ENCODE data around the gene CUEDC2. TPM values are rescaled to one million over a fixed set of nuclear protein-coding genes. Genes with fewer than 3 reads are reported as not detected.

CUEDC2 gene
- total RNA-seq, 1 experiment from 2014 or later = 89.3 TPM

DNA sequence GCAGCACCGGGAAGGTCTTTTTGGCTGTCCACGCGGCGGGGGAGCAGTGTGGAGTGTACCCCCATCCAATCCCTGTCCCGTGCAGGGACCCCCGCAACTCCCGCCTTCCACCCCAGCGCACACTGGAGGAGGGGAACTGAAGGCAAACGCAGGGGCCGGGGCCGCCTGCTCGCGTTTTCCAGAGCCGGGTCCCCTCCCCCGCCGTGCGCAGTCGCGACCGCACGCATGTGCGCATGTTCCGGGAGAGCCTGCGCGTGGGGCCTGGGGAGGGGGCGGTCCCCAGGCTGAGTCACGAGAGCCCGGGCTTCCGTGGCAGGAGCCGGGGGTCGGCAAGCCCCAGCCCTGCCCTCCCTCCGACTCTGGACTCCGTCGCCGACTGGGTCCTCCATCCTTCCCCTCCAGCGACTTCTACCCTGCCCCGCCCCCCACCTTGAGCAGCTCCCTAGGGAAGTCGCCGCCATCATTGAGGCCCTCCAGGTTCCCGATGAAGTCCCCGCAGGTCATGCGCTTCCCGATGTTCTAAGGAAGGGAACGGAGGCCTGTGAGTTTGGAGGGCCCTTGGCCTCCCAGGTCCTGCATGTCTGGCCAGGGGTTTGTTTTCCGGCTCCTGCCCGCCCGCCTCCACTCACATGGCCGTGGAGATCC is 21.8 kb downstream of the CUEDC2 start:
- DNase-seq (ENCODE audit: low read depth) = no peak

DNA sequence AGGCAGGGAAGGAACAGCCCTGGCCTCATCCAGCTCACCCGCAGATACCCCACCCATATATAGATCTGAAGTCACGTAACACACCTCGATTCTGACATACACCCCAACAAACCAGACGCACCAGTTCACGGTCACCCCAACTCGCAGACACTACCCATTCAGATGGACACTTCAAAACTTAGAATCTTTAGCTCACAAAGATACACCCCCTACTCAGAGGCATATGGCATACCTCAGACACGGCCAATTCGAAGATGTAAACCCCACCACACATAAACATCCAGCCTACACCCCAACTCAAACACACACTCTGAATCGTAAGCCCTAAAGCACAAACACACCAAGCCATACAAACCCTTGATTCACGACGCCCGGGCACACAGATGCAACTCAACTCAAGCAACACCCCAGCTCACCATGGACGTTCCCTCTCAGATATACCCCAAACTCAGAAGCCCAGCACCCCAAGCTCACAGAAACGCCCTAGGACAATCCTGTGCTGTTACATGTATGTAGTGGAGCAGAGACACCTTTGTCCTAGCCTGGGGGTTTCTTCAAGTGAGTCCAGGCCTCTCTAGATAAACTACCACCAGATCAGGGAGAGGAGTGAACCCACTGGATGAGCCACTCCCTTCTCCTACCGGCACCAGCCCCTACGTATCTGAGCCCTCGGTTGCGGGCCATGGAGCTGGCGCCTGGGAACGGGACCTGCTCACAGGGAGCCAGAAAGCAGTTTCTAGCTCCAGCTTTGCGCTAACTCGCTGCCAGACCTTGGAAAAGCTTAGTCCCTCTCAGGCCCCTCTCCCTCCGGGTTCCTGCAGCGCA is 22.6 kb downstream of the CUEDC2 start:
- DNase-seq (ENCODE audit: low read depth) = no peak

DNA sequence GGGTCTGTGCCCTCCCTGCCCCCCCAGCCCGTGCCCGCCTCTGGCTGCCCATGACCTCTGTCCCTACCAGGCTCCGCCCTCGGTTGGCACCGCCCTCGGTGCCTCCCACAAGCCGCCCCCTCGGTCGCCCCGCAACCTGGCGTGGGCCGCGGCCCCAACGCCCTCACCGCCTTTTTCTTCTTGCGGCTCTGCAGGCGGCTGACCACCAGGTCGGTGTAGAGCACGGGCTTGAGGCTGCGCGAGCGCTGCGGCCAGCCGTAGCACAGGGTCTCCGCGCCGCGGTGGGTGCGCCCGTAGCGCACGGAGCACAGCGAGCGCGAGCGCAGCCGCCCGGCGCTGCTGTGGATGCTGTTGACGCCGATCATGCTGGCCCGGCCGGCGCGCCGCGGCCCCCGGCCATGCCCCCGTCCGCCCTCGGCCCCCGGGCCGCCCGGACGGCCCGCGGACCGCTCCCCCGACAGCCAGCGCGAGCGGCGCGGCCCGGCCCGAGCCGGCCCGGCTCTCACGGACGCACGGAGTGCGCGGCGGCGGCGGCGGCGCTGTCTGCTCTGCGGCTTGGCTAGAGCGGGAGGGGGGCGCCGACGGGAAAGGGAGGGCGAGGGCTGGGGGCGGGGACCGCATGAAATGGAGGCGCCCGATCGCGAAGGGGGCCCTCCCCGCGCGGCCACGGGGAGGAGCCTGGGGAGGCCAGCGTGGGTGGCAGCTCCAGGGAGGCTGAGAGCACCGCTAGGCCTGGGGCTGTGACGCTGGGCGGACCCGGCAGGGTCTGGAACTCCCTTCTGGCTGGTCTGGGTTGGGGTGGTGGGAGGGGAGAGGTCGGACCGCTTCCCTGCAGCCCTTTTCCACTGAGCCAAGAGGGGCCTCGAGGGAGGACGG is 23.4 kb downstream of the CUEDC2 start:
- no peak for DNase-seq (ENCODE audit: low read depth)

DNA sequence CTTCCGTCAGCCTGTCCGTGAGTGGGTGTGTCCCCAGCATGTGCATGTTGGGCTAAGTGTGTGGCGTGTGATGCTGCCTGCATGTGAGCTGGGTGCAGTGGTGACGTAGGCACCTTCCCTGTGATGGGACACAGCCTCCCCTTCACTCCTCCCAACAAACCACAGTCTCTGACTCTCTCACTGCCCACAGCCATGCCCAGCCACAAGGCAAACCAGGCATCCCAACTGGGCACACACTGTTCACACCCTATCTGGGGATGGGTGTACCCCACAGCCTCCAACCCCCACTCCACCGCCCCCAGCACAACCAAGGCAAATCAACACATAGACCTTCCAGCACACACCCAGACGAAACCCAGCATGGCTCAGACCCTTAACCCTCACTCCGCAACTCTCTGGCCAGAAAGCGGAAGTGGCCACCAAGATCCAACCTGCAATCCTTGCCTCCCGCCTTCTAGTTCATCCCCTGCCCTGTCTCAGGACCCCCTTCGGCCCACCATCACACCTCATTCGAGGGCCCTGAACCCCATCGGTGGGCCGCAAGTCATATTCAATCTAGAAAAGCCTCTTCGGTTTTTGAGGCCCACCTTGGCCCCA is 24.1 kb downstream of the CUEDC2 start:
- peak; percentile 29 for DNase-seq (ENCODE audit: low read depth)

DNA sequence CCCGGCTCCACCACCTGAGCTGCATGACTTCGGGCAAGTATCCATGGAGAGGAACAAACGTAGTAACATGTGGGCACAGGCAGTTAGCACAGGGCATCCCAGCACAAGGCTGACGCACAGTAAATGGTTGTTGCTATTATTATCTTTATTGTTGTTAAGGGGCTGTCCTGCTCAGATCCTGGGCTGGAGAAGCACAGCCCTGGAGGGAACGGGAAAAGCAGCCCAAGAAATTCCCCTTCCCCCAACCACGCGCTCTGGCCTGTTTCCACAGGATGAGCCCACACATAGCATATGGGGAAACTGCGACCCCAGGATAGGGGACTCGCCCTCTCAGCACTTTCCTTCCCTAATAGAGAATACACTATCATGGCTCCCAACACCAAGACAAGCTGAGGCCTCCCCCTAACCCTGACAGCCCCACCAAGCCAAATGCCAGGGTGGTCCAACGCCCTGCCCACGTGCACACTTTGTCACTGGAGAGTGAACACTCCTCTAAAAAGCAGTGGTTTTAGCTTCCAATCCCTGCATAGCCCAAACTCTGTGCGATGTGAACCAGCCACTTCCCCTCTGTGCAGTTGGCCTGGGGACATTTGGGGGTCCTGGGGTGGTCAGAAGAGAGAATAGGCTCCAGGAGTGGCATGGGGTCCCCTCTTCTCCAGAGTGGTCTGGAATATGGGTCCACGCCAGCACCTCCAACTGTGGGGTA is 24.8 kb downstream of the CUEDC2 start:
- DNase-seq (ENCODE audit: low read depth) = no peak

DNA sequence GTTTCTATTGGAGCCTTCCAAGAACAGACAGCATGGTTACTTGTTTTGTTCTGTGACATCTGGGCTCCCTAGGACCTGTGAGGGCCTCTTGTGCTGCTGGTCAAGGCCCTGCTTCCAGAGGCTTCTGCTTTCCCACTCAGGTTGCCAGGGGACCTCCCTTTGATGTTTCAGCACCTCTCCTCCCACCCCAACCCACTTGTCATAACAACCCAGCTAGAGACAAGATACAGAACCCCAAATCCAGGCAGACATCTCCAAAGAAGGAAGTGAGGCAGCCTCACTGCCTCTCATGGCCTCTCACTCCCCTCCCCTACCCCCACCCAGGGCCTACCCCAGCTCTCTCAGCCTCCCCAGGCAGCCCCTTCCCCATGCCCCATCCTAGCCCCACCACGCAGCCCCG is 25.6 kb downstream of the CUEDC2 start:
- DNase-seq (ENCODE audit: low read depth) = no peak

DNA sequence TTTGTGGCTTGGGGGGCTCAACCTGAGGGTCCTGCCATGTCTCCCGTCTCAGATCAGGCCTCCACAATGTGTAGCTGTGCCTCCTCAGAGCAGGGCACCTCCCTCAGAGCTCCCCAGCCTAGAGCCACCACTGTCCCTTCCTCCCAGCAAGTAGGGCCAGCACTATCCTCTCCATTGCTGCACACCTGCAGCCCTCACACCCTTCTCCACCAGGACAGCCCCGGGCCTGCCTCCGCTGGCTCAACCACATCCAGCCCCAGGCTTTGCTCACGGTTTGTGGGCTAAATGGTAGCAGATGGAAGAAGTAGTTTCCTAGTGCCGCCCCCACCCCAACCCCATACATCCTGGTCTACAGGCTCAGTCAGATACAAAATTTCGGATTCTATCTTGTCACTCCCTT is 26.7 kb downstream of the CUEDC2 start:
- DNase-seq (ENCODE audit: low read depth) = no peak

DNA sequence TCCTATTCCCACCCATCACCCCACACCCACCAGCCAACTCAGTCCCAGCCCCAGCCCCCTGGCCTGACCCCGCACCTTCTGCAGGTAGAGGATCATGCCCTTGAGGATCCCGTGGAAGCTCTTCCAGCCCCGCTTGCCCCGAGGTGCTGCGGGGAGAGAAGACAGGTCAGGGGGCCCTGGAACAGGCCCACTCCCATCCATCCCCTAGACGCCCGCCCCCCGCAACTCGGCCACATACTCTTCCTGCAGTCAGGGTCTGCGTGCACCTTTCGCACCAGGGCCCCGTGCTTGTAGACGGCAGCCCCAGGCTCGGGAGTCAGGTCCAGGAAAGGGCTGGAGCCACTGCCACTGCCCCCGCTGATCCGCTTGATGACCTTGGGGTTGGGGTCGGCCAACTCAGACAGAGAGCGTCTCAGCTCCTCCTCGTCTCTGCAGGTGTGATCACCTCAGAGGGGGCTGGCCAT is 27.2 kb downstream of the CUEDC2 start:
- DNase-seq (ENCODE audit: low read depth) = no peak

DNA sequence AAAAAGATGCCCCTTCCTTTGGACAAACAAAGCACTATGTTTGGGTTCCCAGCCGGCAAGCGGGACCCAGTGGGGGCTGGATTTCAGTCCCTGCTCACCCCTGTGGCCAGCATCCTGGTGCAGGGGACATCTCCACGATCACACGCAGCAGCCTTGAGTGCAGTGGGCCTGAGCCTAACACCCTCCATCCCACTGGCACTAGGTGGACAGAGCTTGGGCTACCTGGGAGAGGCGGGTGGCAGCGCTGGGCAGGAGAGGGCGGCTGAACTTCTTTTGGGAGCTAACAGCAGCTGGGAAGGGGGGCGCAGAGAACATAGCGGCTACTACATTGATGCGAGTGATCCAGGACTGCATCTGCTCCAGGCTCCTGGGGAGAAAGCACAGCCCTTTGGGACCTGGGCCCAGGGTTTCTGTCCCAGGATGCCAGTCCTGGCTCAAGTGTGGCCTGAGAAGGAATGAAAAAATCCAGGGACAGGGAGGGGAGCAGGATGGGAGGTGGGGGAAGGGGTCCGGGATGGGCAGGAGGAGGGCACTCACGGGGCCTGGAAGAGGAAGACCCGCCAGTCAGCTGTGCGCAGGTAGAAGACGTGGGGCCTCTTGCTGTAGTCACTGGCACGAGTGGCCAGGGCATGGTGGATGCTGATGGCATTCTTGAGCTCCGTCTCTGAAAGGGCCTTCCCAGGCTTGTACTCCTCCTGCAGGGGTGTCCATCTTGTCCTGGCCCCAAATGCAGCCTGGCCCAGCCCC is 27.8 kb downstream of the CUEDC2 start:
- DNase-seq (ENCODE audit: low read depth) = no peak

DNA sequence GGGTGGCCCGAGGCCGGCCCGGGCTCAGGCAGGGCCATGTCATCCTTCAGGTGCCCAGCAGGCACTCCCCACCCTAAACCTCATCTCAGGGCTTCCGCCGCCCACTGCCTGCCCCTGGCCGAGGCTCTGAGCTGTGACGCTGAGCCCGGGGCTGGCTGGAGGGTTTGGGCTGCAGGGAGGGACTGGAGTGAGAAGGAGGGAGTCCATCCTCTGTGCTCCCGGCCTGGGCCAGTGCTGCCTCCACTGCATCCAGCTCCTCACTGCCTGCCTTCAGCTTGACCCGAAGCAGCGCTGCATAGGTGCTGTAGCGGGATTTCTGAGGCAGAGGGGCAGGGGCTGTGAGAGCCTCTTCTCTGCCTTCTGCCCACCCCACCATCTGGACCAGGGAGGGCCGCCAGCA is 29.3 kb downstream of the CUEDC2 start:
- DNase-seq (ENCODE audit: low read depth) = no peak

DNA sequence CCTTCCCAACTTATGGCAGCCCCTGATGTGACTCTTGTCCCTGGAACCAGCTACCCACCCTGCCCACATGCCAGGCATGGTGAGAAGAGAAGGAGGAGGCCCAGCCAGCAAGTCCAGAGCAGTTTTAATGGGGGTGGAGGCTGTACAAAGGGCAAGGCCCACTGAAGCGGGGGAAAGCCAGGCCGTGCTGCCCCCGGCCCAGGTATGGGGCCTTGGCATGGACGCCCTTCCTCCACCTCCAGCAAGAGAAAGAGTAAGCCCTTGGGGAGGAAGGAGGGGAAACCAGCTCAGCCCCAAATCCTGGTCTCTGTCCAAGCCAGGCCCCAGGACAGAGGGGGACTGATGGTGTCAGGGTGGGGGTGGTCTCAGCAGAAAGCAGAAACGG is 29.9 kb downstream of the CUEDC2 start:
- DNase-seq (ENCODE audit: low read depth) = no peak

DNA sequence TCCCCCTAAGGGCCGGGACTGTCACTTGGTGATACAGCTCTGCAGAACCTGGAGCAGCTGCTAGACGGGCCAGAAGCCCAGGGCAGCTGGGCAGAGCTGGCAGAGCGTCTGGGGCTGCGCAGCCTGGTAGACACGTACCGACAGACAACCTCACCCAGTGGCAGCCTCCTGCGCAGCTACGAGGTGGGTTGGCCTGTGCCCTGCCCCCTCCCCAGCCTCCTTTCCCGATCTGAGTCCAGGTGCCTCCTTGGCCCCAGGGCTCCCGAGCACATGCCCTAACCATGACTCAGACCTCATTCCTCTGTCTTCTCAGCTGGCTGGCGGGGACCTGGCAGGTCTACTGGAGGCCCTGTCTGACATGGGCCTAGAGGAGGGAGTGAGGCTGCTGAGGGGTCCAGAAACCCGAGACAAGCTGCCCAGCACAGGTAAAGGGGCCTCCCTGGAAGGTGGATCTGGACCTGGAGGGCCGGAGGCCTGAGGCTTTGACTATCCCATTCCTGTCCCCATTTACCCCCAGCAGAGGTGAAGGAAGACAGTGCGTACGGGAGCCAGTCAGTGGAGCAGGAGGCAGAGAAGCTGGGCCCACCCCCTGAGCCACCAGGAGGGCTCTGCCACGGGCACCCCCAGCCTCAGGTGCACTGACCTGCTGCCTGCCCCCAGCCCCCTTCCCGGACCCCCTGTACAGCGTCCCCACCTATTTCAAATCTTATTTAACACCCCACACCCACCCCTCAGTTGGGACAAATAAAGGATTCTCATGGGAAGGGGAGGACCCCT is 30.5 kb downstream of the CUEDC2 start:
- DNase-seq (ENCODE audit: low read depth) = peak; percentile 11

DNA sequence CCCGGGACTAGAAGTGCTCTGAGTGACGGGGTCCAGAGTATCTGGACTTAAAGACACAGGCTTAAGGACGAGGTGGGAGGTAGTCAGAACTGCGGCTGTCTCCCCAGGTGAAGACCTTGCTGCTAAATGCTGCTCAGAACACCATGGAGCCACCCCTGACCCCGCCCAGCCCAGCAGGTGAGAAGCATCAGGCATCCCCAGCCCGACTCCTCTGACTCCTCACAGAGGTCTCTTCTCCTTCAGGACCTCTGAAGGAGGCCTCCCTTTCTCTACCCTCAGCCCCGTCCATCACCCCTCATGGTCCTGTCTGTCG is 31.1 kb downstream of the CUEDC2 start:
- DNase-seq (ENCODE audit: low read depth) = no peak

DNA sequence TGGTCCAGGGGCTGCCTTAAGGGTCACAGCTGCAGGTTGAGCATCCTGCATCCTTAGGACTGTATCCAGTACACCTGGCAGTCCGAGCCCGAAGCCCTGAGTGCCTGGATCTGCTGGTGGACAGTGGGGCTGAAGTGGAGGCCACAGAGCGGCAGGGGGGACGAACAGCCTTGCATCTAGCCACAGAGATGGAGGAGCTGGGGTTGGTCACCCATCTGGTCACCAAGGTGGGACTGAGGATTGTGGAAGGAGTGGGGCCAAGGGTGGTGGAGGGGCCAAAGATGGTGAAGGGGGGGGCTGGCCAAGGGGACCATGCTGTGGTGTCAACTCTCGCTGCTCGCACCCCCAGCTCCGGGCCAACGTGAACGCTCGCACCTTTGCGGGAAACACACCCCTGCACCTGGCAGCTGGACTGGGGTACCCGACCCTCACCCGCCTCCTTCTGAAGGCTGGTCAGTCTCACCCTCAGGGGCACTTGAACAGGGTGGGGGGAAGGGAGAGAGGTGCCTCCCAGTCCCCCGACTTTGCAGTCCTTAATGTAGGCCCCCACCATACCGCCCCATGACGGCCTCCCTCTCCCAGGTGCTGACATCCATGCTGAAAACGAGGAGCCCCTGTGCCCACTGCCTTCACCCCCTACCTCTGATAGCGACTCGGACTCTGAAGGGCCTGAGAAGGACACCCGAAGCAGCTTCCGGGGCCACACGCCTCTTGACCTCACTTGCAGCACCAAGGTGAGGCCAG is 31.6 kb downstream of the CUEDC2 start:
- DNase-seq (ENCODE audit: low read depth) = no peak

DNA sequence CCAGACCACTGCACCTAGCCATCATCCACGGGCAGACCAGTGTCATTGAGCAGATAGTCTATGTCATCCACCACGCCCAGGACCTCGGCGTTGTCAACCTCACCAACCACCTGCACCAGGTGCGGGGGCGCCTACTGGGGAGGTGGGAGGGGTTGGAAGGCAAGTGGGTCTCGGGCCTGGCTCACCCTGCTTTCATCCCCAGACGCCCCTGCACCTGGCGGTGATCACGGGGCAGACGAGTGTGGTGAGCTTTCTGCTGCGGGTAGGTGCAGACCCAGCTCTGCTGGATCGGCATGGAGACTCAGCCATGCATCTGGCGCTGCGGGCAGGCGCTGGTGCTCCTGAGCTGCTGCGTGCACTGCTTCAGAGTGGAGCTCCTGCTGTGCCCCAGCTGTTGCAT is 32.3 kb downstream of the CUEDC2 start:
- DNase-seq (ENCODE audit: low read depth) = no peak

DNA sequence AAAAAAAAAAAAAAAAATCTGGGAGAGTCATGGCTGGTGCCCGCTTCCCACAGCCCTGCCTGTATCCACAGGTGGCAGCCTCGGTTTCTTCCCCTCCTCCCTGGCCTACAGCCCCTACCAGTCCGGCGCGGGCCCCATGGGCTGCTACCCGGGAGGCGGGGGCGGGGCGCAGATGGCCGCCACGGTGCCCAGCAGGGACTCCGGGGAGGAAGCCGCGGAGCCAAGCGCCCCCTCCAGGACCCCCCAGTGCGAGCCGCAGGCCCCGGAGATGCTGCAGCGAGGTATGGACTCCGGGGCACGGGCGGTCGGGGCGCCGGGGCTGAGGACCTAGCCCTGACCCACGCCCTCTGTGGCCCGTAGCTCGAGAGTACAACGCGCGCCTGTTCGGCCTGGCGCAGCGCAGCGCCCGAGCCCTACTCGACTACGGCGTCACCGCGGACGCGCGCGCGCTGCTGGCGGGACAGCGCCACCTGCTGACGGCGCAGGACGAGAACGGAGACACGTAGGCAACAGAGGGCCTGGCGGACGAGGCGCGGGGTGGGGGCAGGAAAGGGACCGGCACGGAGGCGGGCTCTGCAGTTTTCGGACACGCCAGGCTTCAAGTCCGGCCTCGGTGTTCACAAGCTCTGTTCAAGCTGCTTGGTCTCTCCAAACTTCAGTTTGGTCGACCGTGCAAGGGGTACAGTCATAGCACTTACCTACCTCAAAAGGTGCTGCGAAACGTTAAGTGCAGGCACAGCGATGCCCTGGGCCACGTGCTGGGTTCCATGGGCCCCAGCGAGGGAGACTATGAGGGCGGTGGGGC is 33.0 kb downstream of the CUEDC2 start:
- DNase-seq (ENCODE audit: low read depth) = peak; percentile 77

DNA sequence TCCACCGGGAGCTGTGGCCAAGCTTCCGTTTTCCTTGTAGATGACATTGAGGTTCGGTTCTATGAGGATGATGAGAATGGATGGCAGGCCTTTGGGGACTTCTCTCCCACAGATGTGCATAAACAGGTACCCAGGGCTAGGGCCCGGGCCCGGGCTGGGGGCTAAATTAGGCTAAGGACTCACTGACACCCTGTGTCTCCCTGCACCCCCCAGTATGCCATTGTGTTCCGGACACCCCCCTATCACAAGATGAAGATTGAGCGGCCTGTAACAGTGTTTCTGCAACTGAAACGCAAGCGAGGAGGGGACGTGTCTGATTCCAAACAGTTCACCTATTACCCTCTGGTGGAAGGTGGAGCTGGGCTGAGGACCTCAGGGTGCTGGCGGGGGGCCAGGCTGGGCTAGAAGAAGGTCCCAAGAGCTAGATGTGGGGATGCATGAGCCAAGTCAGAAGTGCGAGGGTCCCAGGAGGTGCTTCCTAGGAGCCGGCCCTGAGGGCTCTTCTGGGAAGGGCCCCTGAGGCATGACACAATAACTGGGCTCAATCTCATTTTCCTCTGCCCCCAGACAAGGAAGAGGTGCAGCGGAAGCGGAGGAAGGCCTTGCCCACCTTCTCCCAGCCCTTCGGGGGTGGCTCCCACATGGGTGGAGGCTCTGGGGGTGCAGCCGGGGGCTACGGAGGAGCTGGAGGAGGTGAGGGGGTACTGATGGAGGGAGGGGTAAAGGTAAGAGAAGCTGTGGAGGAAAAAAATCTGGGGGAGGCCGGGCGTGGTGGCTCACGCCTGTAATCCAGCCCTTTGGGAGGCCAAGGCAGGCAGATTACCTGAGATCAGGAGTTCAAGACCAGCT is 34.0 kb downstream of the CUEDC2 start:
- DNase-seq (ENCODE audit: low read depth) = no peak
